Activated CD4-positive, alpha-beta memory T cell treated with anti-CD3 and anti-CD28 coated beads for 36 hours (primary cell): ENCODE measurements around the gene ZNF566. TPM values are rescaled to one million over a fixed set of nuclear protein-coding genes. Genes with fewer than 3 reads are reported as not detected.
A peak's percentile ranks its signal among the peaks of the same experiment; 100 is the strongest.

Experiments
- CTCF ChIA-PET: fragments of 350-600 bp; sonication (Branson Sonifier 250); formaldehyde crosslinking; loops from one replicate; lab custom pipeline; 2021; ENCODE audit warnings: antibody characterized with exemption, inconsistent platforms; lab: Charles Lee
- POLR2A ChIA-PET: fragments of 350-600 bp; sonication (Branson Sonifier 250); formaldehyde crosslinking; loops from one replicate; lab custom pipeline; 2021; ENCODE audit warnings: antibody characterized with exemption; lab: Charles Lee
- DNase-seq: peaks from one replicate; pipeline ENCODE4 v3.0.0-alpha.2; 2020
- H3K27ac Mint-ChIP-seq: one replicate; pipeline ENCODE4 v1.8.0; 2021; ENCODE audit warnings: mixed read lengths
- H3K27me3 Mint-ChIP-seq: one replicate; pipeline ENCODE4 v1.8.0; 2021; ENCODE audit warnings: mixed read lengths
- H3K36me3 Mint-ChIP-seq: one replicate; pipeline ENCODE4 v1.8.0; 2021; ENCODE audit warnings: mixed read lengths
- H3K4me1 Mint-ChIP-seq: one replicate; pipeline ENCODE4 v1.8.0; 2021; ENCODE audit warnings: low read depth, mixed read lengths
- H3K4me3 Mint-ChIP-seq: one replicate; pipeline ENCODE4 v1.8.0; 2021; ENCODE audit warnings: mild to moderate bottlenecking, mixed read lengths
- H3K9me3 Mint-ChIP-seq: one replicate; pipeline ENCODE4 v1.8.0; 2021; ENCODE audit warnings: mixed read lengths
- intact Hi-C: fragments of 100-400 bp; cut with micrococcal nuclease; formaldehyde crosslinking; loops from one replicate; pipeline ENCODE4 v1.15.1; 2023
- total RNA-seq, 2 experiments: library from RNA; stranded (reverse); gene quantifications; one replicate each; pipeline ENCODE4 v1.2.3, GENCODE V29; 2021

ZNF566 gene
- total RNA-seq, 2 experiments from 2014 or later = 3.8 to 4.6 TPM

- no peak for DNase-seq
- peaks cover 45% of the 10 kb centered on the region for H3K9me3 Mint-ChIP-seq
- intact Hi-C loops = no loop called here
- peaks cover 8% of the 10 kb centered on the region for H3K36me3 Mint-ChIP-seq
- ChIA-PET POLR2A (no interaction called here), CTCF (no interaction called here)
- no peak overlapping the region for H3K4me3 Mint-ChIP-seq
- no peaks in the 10 kb centered on the region for H3K27me3 Mint-ChIP-seq
- H3K4me1 Mint-ChIP-seq = no peaks in the 10 kb centered on the region
- no peak overlapping the region for H3K27ac Mint-ChIP-seq
These were observed 52.8 kb downstream of the ZNF566 start for GRCh38 chr19:36436531-36436930.

GRCh38 chr19:36423925-36424324 is 65.4 kb downstream of the ZNF566 start:
- CTCF ChIA-PET = no interaction called here
- H3K27me3 Mint-ChIP-seq = peaks cover 25% of the 10 kb centered on the region
- peaks cover 31% of the 10 kb centered on the region for H3K9me3 Mint-ChIP-seq
- peaks cover 30% of the 10 kb centered on the region for H3K36me3 Mint-ChIP-seq
- POLR2A ChIA-PET = no interaction called here
- no peak overlapping the region for H3K27ac Mint-ChIP-seq
- no peak overlapping the region for H3K4me3 Mint-ChIP-seq
- no peak for DNase-seq
- intact Hi-C loops = no loop called here
- peaks cover 8% of the 10 kb centered on the region for H3K4me1 Mint-ChIP-seq

GRCh38 chr19:36421749-36422481 is 67.4 kb downstream of the ZNF566 start:
- Mint-ChIP-seq H3K36me3 (peaks cover 44% of the 10 kb centered on the region), H3K27me3 (peaks cover 25% of the 10 kb centered on the region), H3K4me3 (peak overlapping the region; percentile 37), H3K27ac (no peak overlapping the region), H3K4me1 (peaks cover 23% of the 10 kb centered on the region), H3K9me3 (peaks cover 33% of the 10 kb centered on the region)
- POLR2A ChIA-PET = no interaction called here
- intact Hi-C loops = no loop called here
- CTCF ChIA-PET = no interaction called here
- no peak for DNase-seq

GRCh38 chr19:36420961-36421748 is 68.2 kb downstream of the ZNF566 start:
- POLR2A ChIA-PET = no interaction called here
- H3K27ac Mint-ChIP-seq = no peak overlapping the region

GRCh38 chr19:36418287-36419001 is 70.9 kb downstream of the ZNF566 start, which contains the start of gene ZFP82:
ZFP82 (minus strand) TSS chr19:36418644; CDS start chr19:36409789, 8,855 bp downstream.
- POLR2A ChIA-PET = interaction anchor here (1.5 kb wide), 1 partner anchor 40 kb away, joined by 5 read pairs; the partner anchor contains the start of gene ZFP14
- Mint-ChIP-seq H3K36me3 (peaks cover 53% of the 10 kb centered on the region), H3K27me3 (peaks cover 15% of the 10 kb centered on the region), H3K4me3 (peak within 1 kb of the TSS; percentile 91), H3K27ac (peak within 1 kb of the TSS; percentile 89), H3K9me3 (peaks cover 35% of the 10 kb centered on the region), H3K4me1 (peaks cover 26% of the 10 kb centered on the region)
- DNase-seq = peak; percentile 83
- intact Hi-C loops = loop anchor here (1.0 to 5.0 kb wide), 4 partner anchors 41 to 268 kb away; partner anchors contain the start of genes ZFP14, ZNF260, ZNF566 and ZNF567
- CTCF ChIA-PET = no interaction called here

More at GRCh38 chr19:36420961-36421748, 68.2 kb downstream of the ZNF566 start:
- CTCF ChIA-PET = no interaction called here
- Mint-ChIP-seq H3K4me3 (no peak overlapping the region), H3K27me3 (peaks cover 25% of the 10 kb centered on the region), H3K36me3 (peaks cover 45% of the 10 kb centered on the region), H3K9me3 (peaks cover 31% of the 10 kb centered on the region), H3K4me1 (peaks cover 24% of the 10 kb centered on the region)
- intact Hi-C loops = no loop called here
- DNase-seq = no peak

- H3K36me3 Mint-ChIP-seq = peaks cover 59% of the 10 kb centered on the region
- peaks cover 15% of the 10 kb centered on the region for H3K27me3 Mint-ChIP-seq
- intact Hi-C loops = loop anchor here (1.0 to 5.0 kb wide), 4 partner anchors 41 to 269 kb away; partner anchors contain the start of genes ZFP14, ZNF260, ZNF566 and ZNF567
- ChIA-PET CTCF (no interaction called here), POLR2A (interaction anchor here (1.5 kb wide), 1 partner anchor 39 kb away, joined by 5 read pairs; the partner anchor contains the start of gene ZFP14)
- H3K9me3 Mint-ChIP-seq = peaks cover 40% of the 10 kb centered on the region
- DNase-seq = peak; percentile 22
- H3K4me3 Mint-ChIP-seq = peak overlapping the region; percentile 91
- peak overlapping the region; percentile 89 for H3K27ac Mint-ChIP-seq
- peaks cover 26% of the 10 kb centered on the region for H3K4me1 Mint-ChIP-seq
These were observed 71.5 kb downstream of the ZNF566 start for GRCh38 chr19:36417752-36418286.

GRCh38 chr19:36409841-36410240 is 79.5 kb downstream of the ZNF566 start:
- H3K4me1 Mint-ChIP-seq = no peaks in the 10 kb centered on the region
- H3K27ac Mint-ChIP-seq = no peak overlapping the region
- no peak overlapping the region for H3K4me3 Mint-ChIP-seq
- no peaks in the 10 kb centered on the region for H3K27me3 Mint-ChIP-seq
- intact Hi-C loops = no loop called here
- ChIA-PET CTCF (no interaction called here), POLR2A (no interaction called here)
- H3K36me3 Mint-ChIP-seq = peaks cover 71% of the 10 kb centered on the region
- peaks cover 56% of the 10 kb centered on the region for H3K9me3 Mint-ChIP-seq
- no peak for DNase-seq

GRCh38 chr19:36408101-36408500 is 81.3 kb downstream of the ZNF566 start:
- H3K9me3 Mint-ChIP-seq = peaks cover 57% of the 10 kb centered on the region
- intact Hi-C loops = no loop called here
- no peak overlapping the region for H3K27ac Mint-ChIP-seq
- no peak for DNase-seq
- peaks cover 77% of the 10 kb centered on the region for H3K36me3 Mint-ChIP-seq
- no peak overlapping the region for H3K4me3 Mint-ChIP-seq
- CTCF ChIA-PET = no interaction called here
- H3K4me1 Mint-ChIP-seq = no peaks in the 10 kb centered on the region
- POLR2A ChIA-PET = no interaction called here
- no peaks in the 10 kb centered on the region for H3K27me3 Mint-ChIP-seq

- intact Hi-C loops = no loop called here
- CTCF ChIA-PET = no interaction called here
- H3K4me3 Mint-ChIP-seq = no peak overlapping the region
- H3K4me1 Mint-ChIP-seq = no peaks in the 10 kb centered on the region
- no peak overlapping the region for H3K27ac Mint-ChIP-seq
- POLR2A ChIA-PET = no interaction called here
- H3K9me3 Mint-ChIP-seq = peaks cover 56% of the 10 kb centered on the region
- H3K27me3 Mint-ChIP-seq = no peaks in the 10 kb centered on the region
- H3K36me3 Mint-ChIP-seq = peaks cover 82% of the 10 kb centered on the region
- no peak for DNase-seq
These were observed 84.9 kb downstream of the ZNF566 start for GRCh38 chr19:36404498-36404897.

- Mint-ChIP-seq H3K4me1 (no peaks in the 10 kb centered on the region), H3K27ac (no peak overlapping the region), H3K27me3 (no peaks in the 10 kb centered on the region), H3K4me3 (no peak overlapping the region), H3K9me3 (peaks cover 57% of the 10 kb centered on the region), H3K36me3 (peaks cover 80% of the 10 kb centered on the region)
- no peak for DNase-seq
- intact Hi-C loops = no loop called here
- CTCF ChIA-PET = no interaction called here
- POLR2A ChIA-PET = interaction anchor here (0.6 kb wide), 1 partner anchor 221 kb away, joined by 4 read pairs; no protein-coding TSS in a partner anchor
These were observed 87.9 kb downstream of the ZNF566 start for GRCh38 chr19:36401475-36401874.

- CTCF ChIA-PET = no interaction called here
- H3K9me3 Mint-ChIP-seq = peaks cover 60% of the 10 kb centered on the region
- DNase-seq = no peak
- intact Hi-C loops = no loop called here
- POLR2A ChIA-PET = no interaction called here
- H3K27me3 Mint-ChIP-seq = no peaks in the 10 kb centered on the region
- H3K4me3 Mint-ChIP-seq = no peak overlapping the region
- no peaks in the 10 kb centered on the region for H3K4me1 Mint-ChIP-seq
- H3K27ac Mint-ChIP-seq = no peak overlapping the region
- H3K36me3 Mint-ChIP-seq = peaks cover 79% of the 10 kb centered on the region
These were observed 90.8 kb downstream of the ZNF566 start for GRCh38 chr19:36398571-36398970.
